ENCODE results near the gene HYAL1.

GRCh38 chr3:50326182-50326541, 22.8 kb upstream of the HYAL1 start:
- no peak for TF ChIP-seq POLR2A (IDR thresholded peaks at IDR 0.05; ENCODE audit: low read depth, low read length)
- no peak for TF ChIP-seq TAF1 (IDR thresholded peaks at IDR 0.05; ENCODE audit: low read depth, low read length)
- no peak for TF ChIP-seq SPI1 (IDR thresholded peaks at IDR 0.05; ENCODE audit: low read depth, low read length)
- TF ChIP-seq POLR2AphosphoS5 (IDR thresholded peaks at IDR 0.05; ENCODE audit: low read depth, low read length), result no peak
